CD4-positive, alpha-beta T cell treated with Interleukin-1 beta for 1 hour (primary cell): ENCODE results near the gene LIPE.

Experiments
- DNase-seq, 2 donors: peaks; one replicate each; pipeline ENCODE4 v3.0.0-alpha.2; 2020 to 2022

The LIPE gene

DNA sequence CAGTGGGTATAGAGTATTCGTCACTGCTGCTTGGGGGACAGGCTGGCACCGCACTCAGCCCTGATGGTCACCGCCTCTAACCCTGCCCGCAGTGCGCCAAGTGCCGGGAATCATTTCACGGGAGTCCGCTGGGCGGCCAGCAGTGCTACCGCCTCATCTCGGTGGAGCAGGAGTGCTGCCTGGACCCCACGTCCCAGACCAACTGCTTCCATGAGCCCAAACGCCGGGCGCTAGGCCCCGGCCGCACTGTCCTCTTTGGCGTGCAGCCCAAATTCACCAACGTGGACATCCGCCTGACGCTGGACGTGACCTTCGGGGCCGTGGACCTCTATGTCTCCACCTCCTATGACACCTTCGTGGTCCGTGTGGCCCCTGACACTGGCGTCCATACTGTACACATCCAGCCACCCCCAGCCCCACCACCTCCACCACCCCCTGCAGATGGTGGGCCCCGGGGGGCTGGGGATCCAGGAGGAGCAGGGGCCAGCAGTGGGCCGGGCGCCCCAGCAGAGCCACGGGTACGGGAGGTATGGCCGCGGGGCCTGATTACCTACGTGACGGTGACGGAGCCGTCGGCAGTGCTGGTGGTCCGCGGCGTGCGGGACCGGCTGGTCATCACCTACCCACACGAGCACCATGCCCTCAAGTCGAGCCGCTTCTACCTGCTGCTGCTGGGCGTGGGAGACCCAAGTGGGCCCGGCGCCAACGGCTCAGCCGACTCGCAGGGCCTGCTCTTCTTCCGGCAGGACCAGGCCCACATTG, 51.6 kb downstream of the LIPE start:
- DNase-seq: no peak

GRCh38 chr19:42374826-42375376, 52.3 kb downstream of the LIPE start:
- no peak for DNase-seq

GRCh38 chr19:42370626-42371175, 56.5 kb downstream of the LIPE start:
- no peak for DNase-seq

GRCh38 chr19:42370068-42370520, 57.1 kb downstream of the LIPE start:
- no peak for DNase-seq

DNA sequence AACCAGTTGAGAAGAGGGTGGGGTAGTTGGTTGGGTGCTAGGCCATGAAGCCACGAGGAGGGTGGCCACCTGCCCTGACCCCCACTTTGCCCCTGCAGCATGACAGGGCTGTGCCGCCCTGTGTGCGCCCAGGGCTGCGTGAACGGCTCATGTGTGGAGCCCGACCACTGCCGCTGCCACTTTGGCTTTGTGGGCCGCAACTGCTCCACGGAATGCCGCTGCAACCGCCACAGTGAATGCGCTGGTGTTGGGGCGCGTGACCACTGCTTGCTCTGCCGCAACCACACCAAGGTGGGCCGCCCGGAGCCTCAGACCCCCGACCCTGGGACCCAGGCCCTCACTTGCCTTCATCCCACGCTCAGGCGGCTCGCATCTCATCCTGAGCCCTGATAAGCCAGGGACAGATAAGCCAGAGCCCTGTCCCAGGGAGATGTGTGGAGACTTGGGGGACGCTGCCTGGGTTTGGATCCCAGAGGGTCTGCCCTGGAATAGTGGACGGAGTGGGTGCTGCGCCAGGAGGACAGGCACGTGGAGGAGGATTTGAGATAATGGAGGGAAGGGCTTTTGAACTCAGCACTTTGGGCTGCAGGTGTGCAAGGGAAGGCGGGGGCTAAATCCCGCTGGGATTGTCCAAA, 57.6 kb downstream of the LIPE start:
- DNase-seq: no peak

- no peak for DNase-seq
Observed at GRCh38 chr19:42368765-42369164, 58.4 kb downstream of the LIPE start.

- DNase-seq: no peak
Observed at GRCh38 chr19:42368360-42368759, 58.8 kb downstream of the LIPE start.

GRCh38 chr19:42367929-42368328, 59.3 kb downstream of the LIPE start:
- DNase-seq: no peak

GRCh38 chr19:42366673-42367072, 60.5 kb downstream of the LIPE start:
- no peak for DNase-seq

DNA sequence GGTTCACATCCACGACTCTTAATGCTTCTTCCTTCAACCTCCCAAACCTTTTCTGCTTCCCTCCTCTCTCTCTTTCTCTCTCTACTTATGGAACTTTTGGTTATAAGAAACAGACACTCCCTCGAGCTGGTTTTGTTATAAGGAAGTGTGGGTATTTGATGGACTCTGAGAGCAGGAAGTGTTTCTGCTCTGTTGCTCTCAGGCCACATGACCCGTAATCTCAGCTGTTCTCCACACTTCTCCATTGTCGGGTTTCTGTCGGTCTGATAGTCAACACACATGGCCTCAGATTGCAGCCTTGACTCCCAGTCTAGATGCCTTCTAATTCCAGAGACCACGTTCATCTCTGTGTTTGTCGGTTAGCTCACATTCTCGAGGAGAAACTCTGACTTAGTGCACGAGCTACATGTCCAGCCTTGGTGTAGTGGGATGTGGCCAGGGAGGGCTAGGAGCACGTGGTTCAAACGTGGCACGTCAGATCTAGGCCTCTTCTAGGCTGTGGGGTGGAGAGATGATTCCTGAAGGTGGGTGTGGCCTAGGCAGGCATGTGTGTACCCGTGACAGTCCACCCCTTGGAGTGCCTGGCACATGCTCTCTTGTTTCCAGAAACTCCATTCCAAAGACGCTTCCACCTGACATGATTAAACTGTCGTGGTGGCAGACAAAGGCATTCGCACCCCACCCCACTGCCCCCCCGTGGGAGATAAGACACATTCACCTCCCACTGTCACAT, 63.4 kb downstream of the LIPE start:
- peak in 1 of 2 donors; percentile 27 for DNase-seq

DNA sequence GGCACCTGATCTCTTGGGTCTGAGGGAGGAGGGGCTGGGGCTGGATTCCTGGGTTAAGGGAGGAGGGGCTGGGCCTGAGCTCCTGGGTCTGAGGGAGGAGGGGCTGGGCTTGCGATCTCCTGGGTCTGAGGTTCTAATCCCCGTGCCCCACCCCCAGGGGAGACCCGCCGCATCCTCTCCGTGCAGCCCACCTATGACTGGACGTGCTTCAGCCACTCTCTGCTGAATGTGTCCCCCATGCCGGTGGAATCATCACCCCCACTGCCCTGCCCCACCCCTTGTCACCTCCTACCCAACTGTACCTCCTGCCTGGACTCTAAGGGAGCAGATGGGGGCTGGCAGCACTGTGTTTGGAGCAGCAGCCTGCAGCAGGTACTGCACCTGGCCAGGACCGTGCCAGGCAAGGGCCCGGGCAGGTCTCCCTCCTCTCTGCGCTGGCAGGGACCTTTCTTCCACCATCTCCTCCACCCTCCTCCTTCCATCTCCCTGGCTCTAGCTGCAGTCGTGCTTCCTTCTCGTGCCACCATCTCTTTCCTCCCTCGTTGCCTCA, 64.2 kb downstream of the LIPE start:
- DNase-seq: no peak

DNA sequence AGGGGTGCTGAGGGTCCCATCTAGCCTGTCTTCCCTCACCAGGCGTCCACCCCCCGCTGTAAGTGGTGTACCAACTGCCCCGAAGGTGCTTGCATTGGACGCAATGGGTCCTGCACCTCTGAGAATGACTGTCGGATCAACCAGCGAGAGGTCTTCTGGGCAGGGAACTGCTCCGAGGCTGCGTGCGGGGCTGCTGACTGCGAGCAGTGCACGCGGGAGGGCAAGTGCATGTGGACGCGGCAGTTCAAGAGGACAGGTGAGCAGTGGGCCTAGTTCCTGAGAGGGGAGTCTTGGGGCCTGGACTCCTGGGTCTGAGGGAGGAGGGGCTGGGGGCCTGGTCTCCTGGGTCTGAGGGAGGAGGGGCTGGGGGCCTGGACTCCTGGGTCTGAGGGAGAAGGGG, 64.8 kb downstream of the LIPE start:
- DNase-seq: no peak

GRCh38 chr19:42361545-42361910, 65.7 kb downstream of the LIPE start:
- no peak for DNase-seq

DNA sequence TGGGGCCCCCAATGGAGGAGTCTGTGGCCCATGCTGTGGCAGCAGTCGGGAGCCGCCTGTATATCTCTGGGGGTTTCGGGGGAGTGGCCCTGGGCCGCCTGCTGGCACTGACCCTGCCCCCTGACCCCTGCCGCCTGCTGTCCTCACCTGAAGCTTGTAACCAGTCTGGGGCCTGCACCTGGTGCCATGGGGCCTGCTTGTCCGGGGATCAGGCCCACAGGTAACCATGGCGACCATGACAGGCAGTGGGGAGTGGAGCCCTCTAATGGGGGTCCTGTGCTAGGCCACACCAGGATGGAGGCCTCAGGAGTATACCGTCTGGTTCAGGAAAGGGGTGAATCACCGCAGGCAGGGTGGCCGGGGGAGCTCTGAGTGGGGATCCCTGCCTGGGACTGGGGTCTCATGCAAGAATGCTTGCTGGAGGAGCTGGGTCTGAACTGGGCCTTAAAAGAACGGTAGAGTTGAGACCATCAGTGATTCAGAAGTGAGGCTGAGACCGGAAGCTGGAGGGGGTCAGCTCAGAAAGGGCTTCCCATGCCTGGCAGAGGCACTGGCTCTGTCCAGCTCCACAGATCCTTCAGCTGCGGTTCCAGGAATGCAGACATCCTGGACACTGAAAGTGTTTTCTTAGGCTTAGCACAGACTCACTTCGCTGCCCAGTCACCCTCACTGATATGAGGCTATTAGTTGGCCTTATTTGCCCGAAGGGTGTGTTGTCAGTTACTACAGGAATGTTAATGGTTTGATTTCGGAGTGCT, 66.2 kb downstream of the LIPE start:
- no peak for DNase-seq

- DNase-seq: no peak
Observed at GRCh38 chr19:42357290-42357689, 69.9 kb downstream of the LIPE start.

GRCh38 chr19:42356686-42357085, 70.5 kb downstream of the LIPE start:
- DNase-seq: no peak

DNA sequence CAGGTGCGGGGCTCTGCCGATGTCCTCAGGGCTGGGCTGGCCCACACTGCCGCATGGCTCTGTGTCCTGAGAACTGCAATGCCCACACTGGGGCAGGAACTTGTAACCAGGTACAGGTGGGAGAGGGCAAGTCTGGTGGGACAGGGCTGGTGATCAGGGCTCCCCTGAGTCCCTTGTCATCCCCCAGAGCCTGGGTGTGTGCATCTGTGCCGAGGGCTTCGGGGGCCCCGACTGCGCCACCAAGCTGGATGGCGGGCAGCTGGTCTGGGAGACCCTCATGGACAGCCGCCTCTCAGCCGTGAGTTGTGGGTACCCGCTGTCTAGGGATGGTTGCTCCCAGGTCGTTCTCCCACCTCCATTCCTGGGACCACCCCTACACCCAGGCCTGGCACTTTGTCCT, 71.3 kb downstream of the LIPE start:
- no peak for DNase-seq

DNA sequence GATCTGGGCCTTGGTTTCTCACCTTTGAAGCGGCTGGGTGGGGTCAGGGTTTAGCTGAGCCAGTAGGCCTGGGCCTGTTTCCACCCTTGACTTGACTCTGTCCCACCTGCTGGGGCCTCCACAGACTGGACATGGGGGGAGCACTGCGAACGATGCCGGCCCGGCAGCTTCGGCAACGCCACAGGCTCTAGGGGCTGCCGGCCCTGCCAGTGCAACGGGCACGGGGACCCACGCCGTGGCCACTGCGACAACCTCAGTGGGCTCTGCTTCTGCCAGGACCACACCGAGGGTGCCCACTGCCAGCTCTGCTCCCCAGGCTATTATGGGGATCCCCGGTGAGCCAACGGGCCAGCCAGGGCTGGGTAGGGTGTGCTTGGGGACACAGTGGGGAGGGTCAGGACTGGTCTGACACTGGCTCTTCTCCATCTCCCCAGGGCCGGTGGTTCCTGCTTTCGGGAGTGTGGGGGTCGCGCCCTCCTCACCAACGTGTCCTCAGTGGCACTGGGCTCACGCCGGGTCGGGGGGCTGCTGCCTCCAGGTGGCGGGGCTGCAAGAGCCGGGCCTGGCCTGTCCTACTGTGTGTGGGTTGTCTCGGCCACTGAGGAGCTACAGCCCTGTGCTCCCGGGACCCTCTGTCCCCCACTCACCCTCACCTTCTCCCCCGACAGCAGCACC, 73.7 kb downstream of the LIPE start:
- DNase-seq: no peak

DNA sequence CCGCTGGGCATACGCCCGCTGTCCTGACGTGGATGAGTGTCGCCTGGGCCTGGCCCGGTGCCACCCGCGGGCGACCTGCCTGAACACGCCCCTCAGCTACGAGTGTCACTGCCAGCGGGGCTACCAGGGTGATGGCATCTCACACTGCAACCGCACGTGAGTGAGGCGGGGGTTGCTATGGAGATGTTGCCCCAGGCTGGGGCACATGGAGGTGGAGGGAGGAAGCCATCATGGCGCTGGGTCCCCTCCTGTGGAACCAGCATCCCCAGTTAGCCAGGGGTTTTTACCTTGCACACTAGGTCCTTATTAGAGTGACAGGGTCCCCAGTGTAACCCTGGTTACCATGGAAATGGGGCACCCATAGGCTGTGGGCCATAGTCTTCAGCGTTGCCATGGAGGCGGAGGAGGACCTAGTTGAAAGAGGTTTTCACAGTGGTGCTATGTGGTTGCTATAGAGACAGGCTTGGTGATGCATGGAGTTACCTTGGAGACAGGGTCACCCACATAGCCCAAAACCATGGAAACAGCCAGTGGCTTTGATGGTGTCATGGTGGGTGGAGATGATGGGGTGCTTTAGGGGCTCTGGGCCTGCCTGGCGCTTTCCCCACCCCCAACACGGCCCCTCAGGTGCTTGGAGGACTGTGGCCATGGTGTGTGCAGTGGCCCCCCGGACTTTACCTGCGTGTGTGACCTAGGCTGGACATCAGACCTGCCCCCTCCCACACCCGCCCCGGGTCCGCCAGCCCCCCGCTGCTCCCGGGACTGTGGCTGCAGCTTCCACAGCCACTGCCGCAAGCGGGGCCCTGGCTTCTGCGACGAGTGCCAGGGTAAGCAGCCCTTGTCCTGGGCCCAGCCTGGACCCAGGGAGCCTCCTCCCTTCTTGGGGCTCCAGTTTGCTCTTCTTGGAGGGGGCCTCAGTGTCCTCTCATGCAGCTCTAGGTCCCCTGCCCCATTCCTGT, 74.6 kb downstream of the LIPE start:
- peak; percentile 23 to 26 for DNase-seq
